Neuronal stem cell (in vitro differentiated cells): ENCODE measurements around the gene NFATC3.

Experiments
- DNase-seq: peaks from one replicate; pipeline ENCODE4 v3.0.0-alpha.2; 2013; ENCODE audit warnings: low spot score
- H2AFZ ChIP-seq: one replicate; pipeline ENCODE4 v1.6.1; 2013; ENCODE audit warnings: mild to moderate bottlenecking, low read length, inconsistent platforms
- H2AK5ac ChIP-seq: 2 replicates; pipeline ENCODE4 v1.6.1; 2013; ENCODE audit warnings: low read depth, mild to moderate bottlenecking, inconsistent platforms, low read length, moderate library complexity, mixed read lengths
- H2BK120ac ChIP-seq: 2 replicates; pipeline ENCODE4 v1.6.1; 2013; ENCODE audit warnings: low read depth, mild to moderate bottlenecking, inconsistent platforms, low read length, moderate library complexity, mixed read lengths
- H2BK12ac ChIP-seq: one replicate; pipeline ENCODE4 v1.6.1; 2013; ENCODE audit warnings: low read length, inconsistent platforms
- H2BK15ac ChIP-seq: 2 replicates; pipeline ENCODE4 v1.6.1; 2013; ENCODE audit warnings: mild to moderate bottlenecking, low read length, inconsistent platforms, mixed read lengths
- H2BK5ac ChIP-seq: one replicate; pipeline ENCODE4 v1.6.1; 2013; ENCODE audit warnings: inconsistent platforms, mild to moderate bottlenecking, low read length, moderate library complexity
- H3K14ac ChIP-seq: one replicate; pipeline ENCODE4 v1.6.1; 2013; ENCODE audit warnings: low read length, inconsistent platforms
- H3K18ac ChIP-seq: 2 replicates; pipeline ENCODE4 v1.6.1; 2013; ENCODE audit warnings: low read length, inconsistent platforms
- H3K23ac ChIP-seq: 2 replicates; pipeline ENCODE4 v1.6.1; 2013; ENCODE audit warnings: low read depth, mild to moderate bottlenecking, mixed read lengths, low read length, inconsistent platforms; ENCODE audit not compliant: poor library complexity
- H3K27ac ChIP-seq: replicated peaks from 3 replicates; pipeline ENCODE4 v1.5.1; 2013; ENCODE audit warnings: low read length, inconsistent platforms
- H3K27me3 ChIP-seq, 3 experiments: 2 replicates each; pipeline ENCODE4 v1.6.1; 2013; ENCODE audit warnings: low read length in 3 of 3, mild to moderate bottlenecking in 2 of 3, inconsistent platforms in 1 of 3, low read depth in 1 of 3, mixed read lengths in 1 of 3, moderate library complexity in 1 of 3; ENCODE audit not compliant: control insufficient read depth in 3 of 3, insufficient read depth in 3 of 3
- H3K36me3 ChIP-seq, 2 donors: replicated peaks in 1 of 2; 2 replicates each; pipeline ENCODE4 v1.6.1; 2013; ENCODE audit warnings: low read length in 2 of 2; ENCODE audit not compliant: control insufficient read depth in 2 of 2, insufficient read depth in 2 of 2
- H3K4ac ChIP-seq: 2 replicates; pipeline ENCODE4 v1.6.1; 2013; ENCODE audit warnings: inconsistent platforms, mild to moderate bottlenecking, low read length, moderate library complexity
- H3K4me1 ChIP-seq, 2 donors: 1 replicate in 1 of 2; 2 replicates in 1 of 2; pipeline ENCODE4 v1.6.1; 2013; ENCODE audit warnings: low read length in 2 of 2, low read depth in 1 of 2; ENCODE audit not compliant: control insufficient read depth in 2 of 2, insufficient read depth in 1 of 2
- H3K4me2 ChIP-seq: one replicate; pipeline ENCODE4 v1.6.1; 2013; ENCODE audit warnings: mild to moderate bottlenecking, low read length, inconsistent platforms; ENCODE audit not compliant: insufficient read depth, poor library complexity, severe bottlenecking
- H3K4me3 ChIP-seq, 2 donors: 2 replicates each; pipeline ENCODE4 v1.5.1; 2013; ENCODE audit warnings: low read length in 2 of 2, mild to moderate bottlenecking in 2 of 2, inconsistent platforms in 1 of 2, moderate library complexity in 1 of 2
- H3K79me1 ChIP-seq: one replicate; pipeline ENCODE4 v1.6.1; 2013; ENCODE audit warnings: low read depth, mild to moderate bottlenecking, inconsistent platforms, low read length, moderate library complexity
- H3K9ac ChIP-seq: one replicate; pipeline ENCODE4 v1.6.1; 2013; ENCODE audit warnings: mild to moderate bottlenecking, low read depth, low read length, inconsistent platforms; ENCODE audit not compliant: poor library complexity
- H3K9me3 ChIP-seq, 2 donors: replicated peaks in 1 of 2; 2 replicates each; pipeline versions ENCODE3 to v1.6.1; 2013; ENCODE audit warnings: low read length in 2 of 2, mild to moderate bottlenecking in 2 of 2, inconsistent platforms in 1 of 2, low read depth in 1 of 2, mixed read lengths in 1 of 2, moderate library complexity in 1 of 2; ENCODE audit not compliant: control insufficient read depth in 2 of 2, insufficient read depth in 1 of 2
- H4K8ac ChIP-seq: one replicate; pipeline ENCODE4 v1.6.1; 2013; ENCODE audit warnings: low read depth, mild to moderate bottlenecking, inconsistent platforms, low read length, moderate library complexity
- H4K91ac ChIP-seq: one replicate; pipeline ENCODE4 v1.6.1; 2013; ENCODE audit warnings: low read length, low read depth, mild to moderate bottlenecking, inconsistent platforms; ENCODE audit not compliant: poor library complexity
- WGBS, 2 donors: extraction: QIAGEN DNeasy Blood & Tissue Kit; methylation state at CpG; one replicate each; pipeline ENCODE4 v1.1.7; 2013; ENCODE audit warnings: missing lambda C conversion rate in 2 of 2, mixed read lengths in 1 of 2; ENCODE audit not compliant: insufficient read length in 2 of 2, insufficient replicate concordance in 1 of 2; ENCODE audit errors: extremely low coverage in 2 of 2; 5-methylcytosine and 5-hydroxymethylcytosine counted together

The NFATC3 gene

GRCh38 chr16:68235108-68235886, 150.1 kb downstream of the NFATC3 start:
- Histone ChIP-seq H3K4ac (no peak overlapping the region), H4K8ac (peak overlapping the region; percentile 10), H2BK120ac (peak overlapping the region; percentile 84), H3K9me3 (peaks cover 0 to 21% of the 10 kb centered on the region in 2 donors), H2BK5ac (no peak overlapping the region), H4K91ac (no peak overlapping the region), H3K4me3 (peak overlapping the region in 1 of 2 donors; percentile 49), H3K14ac (peak overlapping the region; percentile 32), H2BK12ac (peak overlapping the region; percentile 52), H3K4me2 (peak overlapping the region; percentile 94), H3K27me3 (peaks cover 0 to 37% (median 14%) of the 10 kb centered on the region in 3 experiments), H2AK5ac (peak overlapping the region; percentile 74), H3K27ac (no peak overlapping the region), H2AFZ (no peak overlapping the region), H3K23ac (peak overlapping the region; percentile 97), H3K4me1 (peaks cover 9 to 18% of the 10 kb centered on the region in 2 donors), H3K9ac (peak overlapping the region; percentile 91), H3K36me3 (peaks cover 2 to 15% of the 10 kb centered on the region in 2 donors), H3K18ac (peak overlapping the region; percentile 87), H3K79me1 (peaks cover 2% of the 10 kb centered on the region), H2BK15ac (peak overlapping the region; percentile 54)
- no CpG with 5 or more reads among the region's 73 CpGs for WGBS, 2 donors
- DNase-seq, result no peak

- H3K4me2 ChIP-seq, result peak within 1 kb of the TSS; percentile 94
- peak within 1 kb of the TSS; percentile 87 for H3K18ac ChIP-seq
- H3K9ac ChIP-seq, result peak within 1 kb of the TSS; percentile 91
- no CpG with 5 or more reads among the region's 36 CpGs for WGBS, 2 donors
- peak within 1 kb of the TSS; percentile 97 for H3K14ac ChIP-seq
- H3K36me3 ChIP-seq, result peaks cover 2 to 10% of the 10 kb centered on the region in 2 donors
- H3K27ac ChIP-seq, result no peak within 1 kb of the TSS
- H4K91ac ChIP-seq, result no peak within 1 kb of the TSS
- H3K27me3 ChIP-seq, result peaks cover 0 to 37% (median 14%) of the 10 kb centered on the region in 3 experiments
- peak within 1 kb of the TSS; percentile 37 to 73 for H3K4me3 ChIP-seq
- no peak within 1 kb of the TSS for H3K4ac ChIP-seq
- DNase-seq, result no peak
- H2BK12ac ChIP-seq, result peak within 1 kb of the TSS; percentile 97
- H2AFZ ChIP-seq, result peak within 1 kb of the TSS; percentile 89
- H2BK15ac ChIP-seq, result peak within 1 kb of the TSS; percentile 59
- H3K23ac ChIP-seq, result peak within 1 kb of the TSS; percentile 97
- peak within 1 kb of the TSS; percentile 87 for H2BK120ac ChIP-seq
- peaks cover 2% of the 10 kb centered on the region for H3K79me1 ChIP-seq
- H3K9me3 ChIP-seq, result peaks cover 0 to 21% of the 10 kb centered on the region in 2 donors
- peak within 1 kb of the TSS; percentile 10 for H4K8ac ChIP-seq
- peak within 1 kb of the TSS; percentile 90 for H2AK5ac ChIP-seq
- peaks cover 9 to 18% of the 10 kb centered on the region in 2 donors for H3K4me1 ChIP-seq
- H2BK5ac ChIP-seq, result peak within 1 kb of the TSS; percentile 39
Observed at GRCh38 chr16:68235887-68236136, 150.6 kb downstream of the NFATC3 start, which contains the start of gene ESRP2. ESRP2 (minus strand) TSS chr16:68236127; CDS start chr16:68236045, 82 bp downstream.

DNA sequence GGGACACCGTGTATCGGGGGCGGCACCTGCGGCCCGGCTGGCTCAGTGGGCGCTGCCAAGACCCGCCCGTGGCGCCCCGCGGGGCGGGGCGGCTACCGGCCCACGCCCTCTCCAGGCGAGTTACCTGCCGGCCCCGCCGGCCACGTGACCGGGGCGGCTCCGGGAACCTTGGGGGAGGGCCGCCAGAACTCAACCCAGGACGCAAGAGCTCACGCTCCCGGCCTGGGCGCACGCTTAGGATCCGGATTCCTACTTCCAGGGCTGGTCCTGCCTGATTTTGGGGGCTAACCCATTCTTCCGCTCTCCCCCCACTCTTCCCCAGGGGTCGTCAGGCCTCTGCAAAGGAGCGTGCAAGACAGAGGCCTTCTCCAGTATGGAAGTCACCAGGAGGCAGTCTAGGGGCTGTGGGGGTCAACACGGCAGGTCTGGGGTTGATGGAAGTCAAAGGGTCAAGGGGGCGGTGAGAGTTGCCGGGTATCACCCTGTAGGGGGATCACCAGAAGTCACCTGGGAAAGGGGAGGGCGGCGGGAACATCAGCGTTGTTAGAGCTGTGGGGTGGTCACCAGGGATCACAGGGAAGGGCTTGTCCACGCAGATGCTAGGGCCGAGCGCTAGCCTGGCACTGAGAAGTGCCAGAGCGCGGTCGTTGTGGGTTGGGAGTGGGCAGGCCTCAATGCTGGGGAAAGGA, 151.1 kb downstream of the NFATC3 start:
- Histone ChIP-seq H2AFZ (peak overlapping the region; percentile 89), H3K9ac (peak overlapping the region; percentile 80), H3K18ac (peak overlapping the region; percentile 53), H4K91ac (no peak overlapping the region), H3K4ac (no peak overlapping the region), H3K4me1 (peaks cover 9 to 18% of the 10 kb centered on the region in 2 donors), H3K4me3 (peak overlapping the region in 1 of 2 donors; percentile 73), H3K27ac (no peak overlapping the region), H2BK5ac (peak overlapping the region; percentile 39), H3K79me1 (peaks cover 2% of the 10 kb centered on the region), H2AK5ac (peak overlapping the region; percentile 90), H3K36me3 (peaks cover 0 to 7% of the 10 kb centered on the region in 2 donors), H2BK12ac (peak overlapping the region; percentile 97), H2BK120ac (peak overlapping the region; percentile 87), H2BK15ac (peak overlapping the region; percentile 59), H3K27me3 (peaks cover 0 to 37% (median 14%) of the 10 kb centered on the region in 3 experiments), H3K4me2 (peak overlapping the region; percentile 94), H3K14ac (peak overlapping the region; percentile 97), H4K8ac (no peak overlapping the region), H3K9me3 (peaks cover 0 to 21% of the 10 kb centered on the region in 2 donors), H3K23ac (peak overlapping the region; percentile 97)
- DNase-seq, result no peak
- no CpG with 5 or more reads among the region's 45 CpGs for WGBS, 2 donors

DNA sequence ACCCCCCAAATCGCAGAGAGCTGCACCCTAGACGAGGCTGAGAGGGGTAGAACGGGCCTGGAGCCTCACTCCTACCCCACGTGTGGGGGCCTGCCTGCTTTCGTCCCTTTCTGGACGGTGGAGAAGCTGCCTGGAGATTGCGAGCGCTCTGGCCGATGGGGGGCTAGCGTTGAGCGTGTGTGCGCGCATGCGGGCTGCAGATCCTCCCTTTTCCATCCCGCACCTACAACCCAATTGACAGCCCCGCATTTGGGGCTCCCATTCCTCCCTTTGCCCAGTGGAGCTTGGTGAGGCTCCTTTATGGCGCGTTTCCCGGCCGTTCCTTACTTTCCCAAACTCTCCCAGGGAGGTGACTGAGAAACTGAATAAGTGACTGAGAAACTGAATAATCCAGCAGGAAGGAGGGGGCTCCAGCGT, 151.7 kb downstream of the NFATC3 start:
- no peak overlapping the region for H3K4ac ChIP-seq
- DNase-seq, result no peak

More for the DNA sequence above, 151.7 kb downstream of the NFATC3 start:
- Histone ChIP-seq H2BK5ac (peak overlapping the region; percentile 39), H3K79me1 (peaks cover 2% of the 10 kb centered on the region), H2BK15ac (peak overlapping the region; percentile 59), H4K91ac (no peak overlapping the region), H2BK12ac (peak overlapping the region; percentile 97), H3K4me2 (peak overlapping the region; percentile 94), H3K14ac (no peak overlapping the region), H3K4me3 (peak overlapping the region; percentile 37 to 73), H3K36me3 (peaks cover 0 to 2% of the 10 kb centered on the region in 2 donors), H3K4me1 (peaks cover 9 to 18% of the 10 kb centered on the region in 2 donors), H3K9ac (peak overlapping the region; percentile 65), H3K27me3 (peaks cover 0 to 37% (median 14%) of the 10 kb centered on the region in 3 experiments), H2AFZ (peak overlapping the region; percentile 89), H3K9me3 (peaks cover 0 to 21% of the 10 kb centered on the region in 2 donors), H3K18ac (peak overlapping the region; percentile 93), H2BK120ac (no peak overlapping the region), H2AK5ac (peak overlapping the region; percentile 90), H4K8ac (no peak overlapping the region), H3K27ac (peak overlapping the region; percentile 53), H3K23ac (peak overlapping the region; percentile 97)
- no CpG with 5 or more reads among the region's 21 CpGs for WGBS, 2 donors
